ENCODE data around the gene S100A9.
"Not testable (repeated sequence)": the region's sequence is repeated elsewhere in the genome, so short reads cannot be mapped to it uniquely, and the experiment has no call there.

Gene S100A9

DNA sequence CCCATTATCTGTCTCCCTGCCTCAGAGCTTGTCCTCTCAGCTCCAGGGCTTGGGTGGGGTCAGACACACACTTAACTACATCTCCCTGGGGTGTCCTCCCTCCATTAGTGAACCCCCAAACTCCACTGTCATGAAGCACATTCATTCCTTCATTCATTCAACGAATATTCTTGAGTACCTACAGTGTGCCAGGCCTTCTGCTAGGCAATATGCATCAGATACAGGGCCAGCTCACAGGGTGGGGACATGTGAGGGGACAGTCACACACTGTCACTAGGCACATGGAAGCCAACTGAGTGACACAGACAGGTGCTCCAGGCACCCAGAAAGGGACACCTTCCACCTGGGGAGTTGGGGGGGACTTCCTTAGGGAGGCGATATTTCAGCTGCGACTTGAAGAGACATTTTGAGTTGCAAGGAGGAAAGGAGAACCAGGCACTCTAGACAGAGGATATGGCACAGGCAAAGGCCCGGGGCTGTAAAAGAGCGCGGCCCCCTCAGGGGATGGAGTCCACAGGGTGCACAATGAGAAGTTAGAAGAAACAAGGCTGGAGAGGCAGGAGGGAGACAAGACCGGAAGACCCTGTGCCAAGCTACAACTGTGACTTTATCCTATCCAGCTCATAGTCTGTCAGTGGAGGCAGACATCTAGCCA lies 41.9 kb downstream of the S100A9 start:
- Histone ChIP-seq H3K4me3 (ENCODE audit: extremely low read depth, insufficient read depth, low read length, poor library complexity, severe bottlenecking) (no peak overlapping the region), H3K36me3 (ENCODE audit: control insufficient read depth, insufficient read depth, low read length) (no peaks in the 10 kb centered on the region), H3K4me1 (ENCODE audit: control insufficient read depth, insufficient read depth, low read length, poor library complexity, severe bottlenecking) (no peaks in the 10 kb centered on the region), H3K27ac (ENCODE audit: low read depth, low read length, severe bottlenecking) (no peak overlapping the region), H3K9me3 (ENCODE audit: control insufficient read depth, low read length) (no peaks in the 10 kb centered on the region)
- WGBS, 2 experiments (ENCODE audit: insufficient coverage in 2 of 2) = 85 to 91% methylated on average over 6 to 7 of the region's 7 CpGs

DNA sequence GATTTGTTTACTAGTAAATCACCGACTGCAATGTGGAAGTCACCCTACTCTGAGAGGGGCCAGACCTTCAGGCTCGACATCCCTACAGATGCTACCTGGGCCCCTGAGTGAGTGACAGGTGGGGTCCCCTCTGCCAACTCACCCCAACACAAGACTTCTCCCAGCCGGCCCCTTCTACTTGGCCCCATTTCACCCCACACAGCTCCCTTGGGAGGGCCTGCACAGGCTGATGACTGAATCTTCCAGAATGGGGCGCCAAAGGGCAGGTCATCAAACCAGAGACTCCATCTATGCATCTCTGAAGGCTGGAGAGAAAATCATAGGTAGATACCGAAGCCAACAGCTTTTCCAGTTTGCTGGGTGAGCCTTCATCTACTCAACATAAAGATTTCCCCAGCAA lies 42.6 kb downstream of the S100A9 start:
- Histone ChIP-seq H3K9me3 (ENCODE audit: control insufficient read depth, low read length) (no peaks in the 10 kb centered on the region), H3K27ac (ENCODE audit: low read depth, low read length, severe bottlenecking) (no peak overlapping the region), H3K4me1 (ENCODE audit: control insufficient read depth, insufficient read depth, low read length, poor library complexity, severe bottlenecking) (no peaks in the 10 kb centered on the region), H3K4me3 (ENCODE audit: extremely low read depth, insufficient read depth, low read length, poor library complexity, severe bottlenecking) (no peak overlapping the region), H3K36me3 (ENCODE audit: control insufficient read depth, insufficient read depth, low read length) (no peaks in the 10 kb centered on the region)
- WGBS, 2 experiments (ENCODE audit: insufficient coverage in 2 of 2) = 42 to 74% methylated on average over 3 to 4 of the region's 5 CpGs

DNA sequence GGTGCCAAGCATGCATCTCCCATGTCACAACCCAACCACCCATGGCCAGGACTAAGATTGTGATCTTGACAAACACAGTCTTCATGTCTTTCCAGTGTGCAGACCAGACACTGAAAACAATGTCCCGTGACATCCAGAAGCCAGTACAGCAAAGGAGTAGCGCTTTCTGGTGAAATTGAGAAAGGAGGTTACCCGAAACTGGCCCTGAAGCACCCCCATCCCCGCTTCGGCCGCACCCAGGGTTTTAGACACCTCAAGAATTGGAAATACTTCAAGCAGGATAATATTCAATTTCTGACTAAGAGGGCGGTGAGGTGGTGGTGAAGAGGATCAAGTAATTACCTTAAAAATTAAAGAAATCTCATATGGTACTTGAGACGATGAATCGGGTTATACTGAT lies 43.8 kb downstream of the S100A9 start:
- H3K4me3 ChIP-seq (ENCODE audit: extremely low read depth, insufficient read depth, low read length, poor library complexity, severe bottlenecking) = no peak overlapping the region
- no peaks in the 10 kb centered on the region for H3K36me3 ChIP-seq (ENCODE audit: control insufficient read depth, insufficient read depth, low read length)
- H3K4me1 ChIP-seq (ENCODE audit: control insufficient read depth, insufficient read depth, low read length, poor library complexity, severe bottlenecking) = no peaks in the 10 kb centered on the region
- no peak overlapping the region for H3K27ac ChIP-seq (ENCODE audit: low read depth, low read length, severe bottlenecking)
- WGBS, 2 experiments (ENCODE audit: insufficient coverage in 2 of 2) = 89 to 100% methylated on average over 3 of the region's 9 CpGs
- H3K9me3 ChIP-seq (ENCODE audit: control insufficient read depth, low read length) = no peaks in the 10 kb centered on the region

DNA sequence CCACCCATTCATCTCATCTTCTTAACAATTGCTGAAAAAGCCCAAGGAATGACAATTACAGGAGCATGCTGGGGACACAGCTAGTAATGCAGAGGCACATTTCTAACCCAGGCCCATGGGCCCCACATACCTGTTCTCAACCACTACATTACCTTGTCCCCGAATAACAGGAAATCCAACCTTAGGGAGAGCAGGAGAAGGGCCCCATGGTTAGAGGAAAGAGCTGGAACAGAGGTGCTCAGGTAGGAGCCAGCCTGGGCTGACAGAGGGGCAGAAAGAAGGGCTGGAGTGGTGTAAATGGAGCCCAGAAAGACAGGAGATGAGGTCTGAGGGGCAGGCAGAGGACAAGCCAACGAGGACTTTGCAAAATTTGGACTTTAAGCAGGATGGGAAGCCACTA lies 44.6 kb downstream of the S100A9 start:
- H3K9me3 ChIP-seq (ENCODE audit: control insufficient read depth, low read length) = no peaks in the 10 kb centered on the region
- 55 to 88% methylated on average over 1 of the region's 2 CpGs for WGBS, 2 experiments (ENCODE audit: insufficient coverage in 2 of 2)

DNA sequence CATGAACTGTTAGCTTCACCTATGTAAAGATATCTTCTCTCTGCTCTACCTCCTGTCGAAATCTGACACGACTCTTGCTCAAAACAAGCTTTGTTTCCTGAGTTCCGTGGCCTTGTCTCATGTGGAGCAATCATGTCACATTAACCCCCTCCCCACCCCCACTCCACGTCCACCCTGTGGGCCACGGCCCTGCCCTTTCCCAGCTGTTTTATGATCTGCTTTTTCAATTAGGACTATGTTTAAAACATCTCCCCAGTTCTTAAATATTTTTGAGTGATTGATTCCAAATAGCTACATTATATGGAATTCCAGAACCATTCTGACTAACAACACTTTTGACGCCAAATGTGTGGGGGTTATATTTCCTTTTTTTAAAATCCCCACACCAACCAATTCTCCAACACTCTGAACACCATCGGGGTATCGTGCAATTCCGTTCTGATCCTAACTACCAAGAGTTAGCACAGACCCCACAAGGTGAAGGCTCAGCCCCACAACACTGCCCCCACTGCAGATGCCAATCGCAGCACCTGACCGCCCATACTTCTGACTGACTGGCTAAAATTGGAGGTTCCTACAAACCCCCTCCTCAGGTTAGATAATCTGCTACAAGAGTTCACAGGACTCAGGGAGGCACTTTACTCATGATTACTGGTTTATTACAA lies 45.9 kb downstream of the S100A9 start:
- no peak overlapping the region for H3K4me3 ChIP-seq (ENCODE audit: extremely low read depth, insufficient read depth, low read length, poor library complexity, severe bottlenecking)
- no peaks in the 10 kb centered on the region for H3K9me3 ChIP-seq (ENCODE audit: control insufficient read depth, low read length)
- H3K36me3 ChIP-seq (ENCODE audit: control insufficient read depth, insufficient read depth, low read length) = no peaks in the 10 kb centered on the region
- no peaks in the 10 kb centered on the region for H3K4me1 ChIP-seq (ENCODE audit: control insufficient read depth, insufficient read depth, low read length, poor library complexity, severe bottlenecking)
- H3K27ac ChIP-seq (ENCODE audit: low read depth, low read length, severe bottlenecking) = no peak overlapping the region
- 82 to 92% methylated on average over 3 to 6 of the region's 11 CpGs for WGBS, 2 experiments (ENCODE audit: insufficient coverage in 2 of 2)

More for the DNA sequence above, 44.6 kb downstream of the S100A9 start:
- no peak overlapping the region for H3K4me3 ChIP-seq (ENCODE audit: extremely low read depth, insufficient read depth, low read length, poor library complexity, severe bottlenecking)
- no peak overlapping the region for H3K27ac ChIP-seq (ENCODE audit: low read depth, low read length, severe bottlenecking)
- H3K4me1 ChIP-seq (ENCODE audit: control insufficient read depth, insufficient read depth, low read length, poor library complexity, severe bottlenecking) = no peaks in the 10 kb centered on the region
- H3K36me3 ChIP-seq (ENCODE audit: control insufficient read depth, insufficient read depth, low read length) = no peaks in the 10 kb centered on the region

DNA sequence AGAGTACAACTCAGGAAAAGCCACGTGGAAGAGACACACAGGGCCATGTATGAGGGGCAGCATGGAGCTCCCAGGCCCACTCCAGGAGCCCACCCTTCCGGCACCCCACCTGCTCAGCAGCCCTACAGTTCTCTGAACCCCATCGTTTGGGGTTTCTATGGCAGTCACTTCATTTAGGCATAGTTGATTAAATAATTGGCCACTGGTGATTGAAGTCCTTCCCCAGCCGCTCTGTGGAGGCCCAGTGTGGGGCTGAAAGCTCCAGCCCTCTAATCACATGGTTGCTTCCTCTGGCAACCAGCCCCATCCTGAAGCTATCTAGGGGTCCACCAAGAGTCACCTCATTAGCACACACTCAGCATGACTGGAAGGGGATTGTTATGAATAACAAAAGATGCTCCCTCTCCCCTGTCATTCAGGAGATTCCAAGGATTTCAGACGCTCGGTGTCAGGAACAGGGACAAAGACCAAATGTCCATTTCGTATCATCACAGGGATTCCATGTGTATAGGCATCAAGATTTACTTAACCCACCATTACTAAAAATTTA lies 46.5 kb downstream of the S100A9 start:
- no peak overlapping the region for H3K4me3 ChIP-seq (ENCODE audit: extremely low read depth, insufficient read depth, low read length, poor library complexity, severe bottlenecking)
- no peaks in the 10 kb centered on the region for H3K36me3 ChIP-seq (ENCODE audit: control insufficient read depth, insufficient read depth, low read length)
- no peak overlapping the region for H3K27ac ChIP-seq (ENCODE audit: low read depth, low read length, severe bottlenecking)
- 55 to 84% methylated on average over 4 of the region's 7 CpGs for WGBS, 2 experiments (ENCODE audit: insufficient coverage in 2 of 2)
- no peaks in the 10 kb centered on the region for H3K4me1 ChIP-seq (ENCODE audit: control insufficient read depth, insufficient read depth, low read length, poor library complexity, severe bottlenecking)
- no peaks in the 10 kb centered on the region for H3K9me3 ChIP-seq (ENCODE audit: control insufficient read depth, low read length)

DNA sequence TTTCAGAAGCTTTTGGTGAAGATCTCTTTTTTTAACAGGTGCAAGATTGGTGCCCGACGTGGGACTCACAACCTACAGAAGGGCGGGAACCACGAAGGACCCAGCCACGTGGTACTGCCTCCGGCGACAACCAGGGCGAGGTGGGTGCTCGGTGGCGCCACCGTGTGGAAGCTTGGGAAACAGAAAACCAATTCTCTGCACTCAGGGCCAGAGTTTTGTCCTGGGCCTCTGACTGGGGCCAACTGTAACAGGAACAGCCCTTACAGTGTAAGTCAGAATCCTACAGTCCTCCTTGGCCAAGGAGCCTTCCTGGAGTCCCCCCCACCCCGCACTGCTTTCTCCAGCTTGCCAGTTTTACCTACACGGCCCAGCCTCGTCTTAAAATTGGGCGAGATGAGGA lies 47.1 kb downstream of the S100A9 start:
- H3K27ac ChIP-seq (ENCODE audit: low read depth, low read length, severe bottlenecking) = no peak overlapping the region
- 52 to 59% methylated on average over 15 of the region's 15 CpGs for WGBS, 2 experiments (ENCODE audit: insufficient coverage in 2 of 2)
- H3K4me3 ChIP-seq (ENCODE audit: extremely low read depth, insufficient read depth, low read length, poor library complexity, severe bottlenecking) = no peak overlapping the region
- no peaks in the 10 kb centered on the region for H3K36me3 ChIP-seq (ENCODE audit: control insufficient read depth, insufficient read depth, low read length)
- no peaks in the 10 kb centered on the region for H3K4me1 ChIP-seq (ENCODE audit: control insufficient read depth, insufficient read depth, low read length, poor library complexity, severe bottlenecking)
- no peaks in the 10 kb centered on the region for H3K9me3 ChIP-seq (ENCODE audit: control insufficient read depth, low read length)

DNA sequence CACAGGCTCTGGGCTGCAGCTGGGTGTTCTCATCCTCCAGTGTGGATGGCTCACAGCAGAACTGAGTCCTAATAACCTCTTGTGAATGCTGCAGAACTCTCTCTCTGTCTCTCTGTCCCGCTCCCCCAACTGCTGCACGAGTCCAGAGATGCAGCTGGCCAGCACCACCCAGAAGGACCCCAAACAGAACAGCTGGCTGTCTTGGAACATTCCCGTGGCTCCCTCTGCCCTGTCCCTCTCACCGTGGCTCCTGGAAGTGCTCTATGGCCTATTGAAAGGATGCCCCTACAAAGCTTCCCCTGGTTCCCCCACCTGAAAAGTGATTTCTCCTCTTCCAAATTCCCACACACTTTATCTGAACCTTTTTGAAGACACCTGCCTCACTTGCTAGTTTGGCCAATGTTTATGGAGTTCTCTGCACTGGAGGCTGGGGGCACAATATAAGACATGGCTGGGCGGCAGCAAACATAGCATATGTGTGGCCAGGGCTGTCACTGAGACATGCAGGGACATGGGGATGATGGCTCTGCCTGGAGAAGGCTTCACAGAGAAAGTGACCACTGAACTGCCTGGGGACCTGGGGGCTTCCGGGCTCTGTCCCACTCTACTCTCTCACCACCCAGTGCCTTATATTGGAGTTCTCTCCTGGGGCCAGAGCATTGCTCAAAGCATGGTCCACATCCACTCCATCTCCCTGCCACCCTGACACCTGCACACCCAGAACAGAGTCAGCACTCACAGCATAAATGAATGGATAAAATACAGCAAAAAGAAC lies 48.4 kb downstream of the S100A9 start:
- not testable (repeated sequence) for H3K4me3 ChIP-seq (ENCODE audit: extremely low read depth, insufficient read depth, low read length, poor library complexity, severe bottlenecking); H3K36me3 ChIP-seq (ENCODE audit: control insufficient read depth, insufficient read depth, low read length); H3K4me1 ChIP-seq (ENCODE audit: control insufficient read depth, insufficient read depth, low read length, poor library complexity, severe bottlenecking); H3K9me3 ChIP-seq (ENCODE audit: control insufficient read depth, low read length); H3K27ac ChIP-seq (ENCODE audit: low read depth, low read length, severe bottlenecking)
- 61 to 83% methylated on average over 3 to 4 of the region's 6 CpGs for WGBS, 2 experiments (ENCODE audit: insufficient coverage in 2 of 2)

DNA sequence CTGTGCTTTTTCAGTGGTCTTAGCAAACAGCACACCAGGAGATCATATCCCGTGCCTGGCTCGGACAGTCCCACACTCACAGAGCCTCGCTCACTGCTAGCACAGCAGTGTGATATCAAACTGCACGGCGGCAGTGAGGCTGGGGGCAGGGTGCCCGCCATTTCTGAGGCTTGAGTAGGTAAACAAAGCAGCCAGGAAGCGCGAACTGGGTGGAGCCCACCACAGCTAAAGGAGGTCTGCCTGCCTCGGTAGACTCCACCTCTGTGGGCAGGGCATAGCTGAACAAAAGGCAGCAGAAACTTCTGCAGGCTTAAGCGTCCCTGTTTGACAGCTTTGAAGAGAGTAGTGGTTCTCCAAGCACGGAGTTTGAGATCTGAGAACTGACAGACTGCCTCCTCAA lies 49.6 kb downstream of the S100A9 start:
- not testable (repeated sequence) for H3K4me1 ChIP-seq (ENCODE audit: control insufficient read depth, insufficient read depth, low read length, poor library complexity, severe bottlenecking); H3K9me3 ChIP-seq (ENCODE audit: control insufficient read depth, low read length); H3K36me3 ChIP-seq (ENCODE audit: control insufficient read depth, insufficient read depth, low read length); H3K4me3 ChIP-seq (ENCODE audit: extremely low read depth, insufficient read depth, low read length, poor library complexity, severe bottlenecking); H3K27ac ChIP-seq (ENCODE audit: low read depth, low read length, severe bottlenecking)
- WGBS, 2 experiments (ENCODE audit: insufficient coverage in 2 of 2) = 56 to 76% methylated on average over 11 of the region's 11 CpGs
